HAP-1 (cell line): Measurements from ENCODE around the gene THRA.

Source experiments
- DNase-seq, 2 experiments: peaks; one replicate each; pipeline ENCODE4 v3.0.0-alpha.2; 2016 to 2020; ENCODE audit warnings: low spot score in 2 of 2
- H3K27me3 ChIP-seq: fragments of 250-450 bp; sonication (Bioruptor Pico); 2 replicates; pipeline ENCODE4 v1.5.1; 2020; ENCODE audit warnings: low read depth, mild to moderate bottlenecking, moderate library complexity
- H3K36me3 ChIP-seq: fragments of 250-450 bp; sonication (Bioruptor Pico); replicated peaks from 2 replicates; pipeline ENCODE4 v1.5.1; 2020; ENCODE audit warnings: mild to moderate bottlenecking
- H3K4me1 ChIP-seq: fragments of 250-450 bp; sonication (Bioruptor Pico); 2 replicates; pipeline ENCODE4 v1.5.1; 2020; ENCODE audit warnings: mild to moderate bottlenecking
- H3K4me3 ChIP-seq: fragments of 250-450 bp; sonication (Bioruptor Pico); 2 replicates; pipeline ENCODE4 v1.5.1; 2020; ENCODE audit warnings: mild to moderate bottlenecking, moderate library complexity
- H3K9me3 ChIP-seq: fragments of 250-450 bp; sonication (Bioruptor Pico); 2 replicates; pipeline ENCODE4 v1.5.1; 2020; ENCODE audit warnings: mild to moderate bottlenecking, moderate library complexity
- in situ Hi-C: fragments of 300-500 bp; cut with MboI; formaldehyde crosslinking; loops from 3 replicates; pipeline ENCODE4 v1.14.3; 2020; ENCODE audit warnings: low sequenced_read_pairs, inconsistent platforms, mixed read lengths

Gene THRA

GRCh38 chr17:40099619-40100418, 37.1 kb downstream of the THRA start:
- in situ Hi-C loops = no loop called here
- DNase-seq = no peak
- no peaks in the 10 kb centered on the region for H3K27me3 ChIP-seq
- no peaks in the 10 kb centered on the region for H3K9me3 ChIP-seq
- H3K36me3 ChIP-seq = peaks cover 11% of the 10 kb centered on the region
- peak overlapping the region; percentile 37 for H3K4me3 ChIP-seq
- peaks cover 32% of the 10 kb centered on the region for H3K4me1 ChIP-seq

GRCh38 chr17:40100419-40100668, 37.6 kb downstream of the THRA start, which contains the start of gene NR1D1:
TSS of gene NR1D1 (minus strand) at chr17:40100589. CDS start at chr17:40100094, 495 bp downstream.
- Histone ChIP-seq H3K4me3 (peak within 1 kb of the TSS; percentile 37), H3K36me3 (peaks cover 11% of the 10 kb centered on the region; the same call in 1 of the 2 replicates), H3K27me3 (no peaks in the 10 kb centered on the region), H3K4me1 (peaks cover 32% of the 10 kb centered on the region), H3K9me3 (no peaks in the 10 kb centered on the region)
- no peak for DNase-seq
- in situ Hi-C loops = no loop called here

GRCh38 chr17:40100669-40101366, 38.1 kb downstream of the THRA start:
- Histone ChIP-seq H3K36me3 (peaks cover 11% of the 10 kb centered on the region; the same call in 1 of the 2 replicates), H3K4me3 (peak overlapping the region; percentile 37), H3K9me3 (no peaks in the 10 kb centered on the region), H3K4me1 (peaks cover 32% of the 10 kb centered on the region), H3K27me3 (no peaks in the 10 kb centered on the region)
- DNase-seq = peak; percentile 98
- in situ Hi-C loops = no loop called here

GRCh38 chr17:40101367-40102210, 38.8 kb downstream of the THRA start:
- Histone ChIP-seq H3K36me3 (peaks cover 4% of the 10 kb centered on the region; the same call in 1 of the 2 replicates), H3K27me3 (no peaks in the 10 kb centered on the region), H3K4me1 (peaks cover 32% of the 10 kb centered on the region), H3K4me3 (no peak overlapping the region), H3K9me3 (no peaks in the 10 kb centered on the region)
- no peak for DNase-seq
- in situ Hi-C loops = no loop called here

- Histone ChIP-seq H3K27me3 (no peaks in the 10 kb centered on the region), H3K4me1 (peaks cover 36% of the 10 kb centered on the region), H3K9me3 (no peaks in the 10 kb centered on the region), H3K4me3 (no peak overlapping the region), H3K36me3 (peaks cover 3% of the 10 kb centered on the region; the same call in 1 of the 2 replicates)
- in situ Hi-C loops = no loop called here
- no peak for DNase-seq
These were observed 40.4 kb downstream of the THRA start for GRCh38 chr17:40103071-40103661.

- Histone ChIP-seq H3K36me3 (peaks cover under 1% of the 10 kb centered on the region; the same call in 1 of the 2 replicates), H3K9me3 (no peaks in the 10 kb centered on the region), H3K4me1 (peaks cover 35% of the 10 kb centered on the region), H3K4me3 (no peak overlapping the region), H3K27me3 (no peaks in the 10 kb centered on the region)
- in situ Hi-C loops = no loop called here
- DNase-seq = no peak
These were observed 40.9 kb downstream of the THRA start for GRCh38 chr17:40103688-40104087.

- Histone ChIP-seq H3K4me3 (no peak overlapping the region), H3K27me3 (no peaks in the 10 kb centered on the region), H3K4me1 (peaks cover 26% of the 10 kb centered on the region), H3K36me3 (no peaks in the 10 kb centered on the region), H3K9me3 (no peaks in the 10 kb centered on the region)
- DNase-seq = no peak
- in situ Hi-C loops = no loop called here
These were observed 42.1 kb downstream of the THRA start for GRCh38 chr17:40104594-40105486.

- Histone ChIP-seq H3K4me1 (peaks cover 29% of the 10 kb centered on the region), H3K36me3 (no peaks in the 10 kb centered on the region), H3K27me3 (no peaks in the 10 kb centered on the region), H3K9me3 (no peaks in the 10 kb centered on the region), H3K4me3 (no peak overlapping the region)
- in situ Hi-C loops = no loop called here
- no peak for DNase-seq
These were observed 43.3 kb downstream of the THRA start for GRCh38 chr17:40105861-40106759.

- in situ Hi-C loops = no loop called here
- no peaks in the 10 kb centered on the region for H3K36me3 ChIP-seq
- no peak overlapping the region for H3K4me3 ChIP-seq
- peaks cover 32% of the 10 kb centered on the region for H3K4me1 ChIP-seq
- no peaks in the 10 kb centered on the region for H3K9me3 ChIP-seq
- H3K27me3 ChIP-seq = no peaks in the 10 kb centered on the region
- no peak for DNase-seq
These were observed 44.2 kb downstream of the THRA start for GRCh38 chr17:40106760-40107521.

GRCh38 chr17:40107522-40108174, 44.9 kb downstream of the THRA start:
- in situ Hi-C loops = no loop called here
- H3K27me3 ChIP-seq = no peaks in the 10 kb centered on the region
- no peak for DNase-seq
- H3K9me3 ChIP-seq = no peaks in the 10 kb centered on the region
- H3K36me3 ChIP-seq = no peaks in the 10 kb centered on the region
- no peak overlapping the region for H3K4me3 ChIP-seq
- H3K4me1 ChIP-seq = peaks cover 34% of the 10 kb centered on the region
